Right lobe of liver (tissue), 6 donors: ENCODE measurements around the gene HIF1A. TPM values are rescaled to one million over a fixed set of nuclear protein-coding genes. Genes with fewer than 3 reads are reported as not detected.
A peak's percentile ranks its signal among the peaks of the same experiment; 100 is the strongest.

Source experiments
- ATAC-seq, 4 donors: fragments of 200-7000 bp; cut with Tn5 transposase; one replicate each; pipeline ENCODE4 v1.9.1; 2020; ENCODE audit warnings: mild to moderate bottlenecking in 4 of 4, moderate library complexity in 4 of 4
- DNase-seq, 3 donors: peaks; one replicate each; pipeline ENCODE4 v3.0.0-alpha.2; 2020
- H3K27ac ChIP-seq, 3 donors: fragments of 200-600 bp; one replicate each; pipeline ENCODE4 v1.8.0; 2022
- H3K27me3 ChIP-seq, 2 donors: fragments of 200-600 bp; one replicate each; pipeline ENCODE4 v1.8.0; 2022
- H3K36me3 ChIP-seq, 4 donors: fragments of 200-600 bp; sonication (generic) in 1 of 4; one replicate each; pipeline versions ENCODE4 v1.5.1 to v1.8.0; 2017 to 2022; ENCODE audit warnings: control low read depth in 1 of 4
- H3K4me1 ChIP-seq, 4 donors: fragments of 200-600 bp; sonication (generic) in 1 of 4; one replicate each; pipeline versions ENCODE4 v1.5.1 to v1.8.0; 2017 to 2022; ENCODE audit warnings: control low read depth in 1 of 4
- H3K4me3 ChIP-seq, 3 donors: fragments of 200-600 bp; one replicate each; pipeline ENCODE4 v1.8.0; 2022
- H3K9me3 ChIP-seq, 4 donors: fragments of 200-600 bp; sonication (generic) in 1 of 4; one replicate each; pipeline versions ENCODE4 v1.5.1 to v1.8.0; 2017 to 2022; ENCODE audit warnings: control low read depth in 1 of 4
- POLR2A ChIP-seq: fragments of 450-650 bp; IDR thresholded peaks from one replicate; pipeline ENCODE4 v1.6.1; 2017; ENCODE audit warnings: antibody characterized with exemption, mild to moderate bottlenecking
- WGBS: methylation state at CpG from one replicate; pipeline ENCODE4 v1.1.6; 2018; ENCODE audit warnings: low coverage, low lambda C conversion rate; ENCODE audit not compliant: insufficient coverage; ENCODE audit errors: missing lambda C conversion rate; 5-methylcytosine and 5-hydroxymethylcytosine counted together
- intact Hi-C, 2 donors: fragments of 100-400 bp; cut with DNase I; formaldehyde crosslinking; loops; one replicate each; pipeline versions ENCODE4 v1.11.2 to v1.14.1; 2022
- total RNA-seq, 6 experiments: library from RNA; depleted of rRNA in 2 of 6; stranded (reverse); fragments of >200 nt in 2 of 6; fragmentation: NEBNext Ultra II Directional in 3 of 6; extraction: Animal tissue kit (Norgen Biotek cat#: 25700) in 3 of 6; gene quantifications; one replicate each; pipeline versions ENCODE4 v1.1.0 to v1.2.4, GENCODE V29; 2016 to 2023
- TF ChIP-seq, protein P1 (sequence below), 4 donors: fragments of 200-600 bp in 3 of 4; fragments of 450-650 bp in 1 of 4; IDR thresholded peaks; one replicate each; pipeline versions ENCODE4 v1.5.1 to v1.8.0; 2016 to 2022; ENCODE audit warnings: antibody characterized with exemption in 4 of 4, mild to moderate bottlenecking in 2 of 4
- donor health status: DM: no; HTN: yes; CAD: no.
- donor health status: DM: no; HTN: no; CAD: no.
- donor health status: DM: no; HTN: no; CAD: no.
- donor health status: DM: no; HTN: yes; CAD: no.
- donor health status: DM: no; HTN: yes; CAD: no.

HIF1A gene
- total RNA-seq, 6 experiments from 2014 or later: 15.9 to 117 (median 31.9) TPM

DNA sequence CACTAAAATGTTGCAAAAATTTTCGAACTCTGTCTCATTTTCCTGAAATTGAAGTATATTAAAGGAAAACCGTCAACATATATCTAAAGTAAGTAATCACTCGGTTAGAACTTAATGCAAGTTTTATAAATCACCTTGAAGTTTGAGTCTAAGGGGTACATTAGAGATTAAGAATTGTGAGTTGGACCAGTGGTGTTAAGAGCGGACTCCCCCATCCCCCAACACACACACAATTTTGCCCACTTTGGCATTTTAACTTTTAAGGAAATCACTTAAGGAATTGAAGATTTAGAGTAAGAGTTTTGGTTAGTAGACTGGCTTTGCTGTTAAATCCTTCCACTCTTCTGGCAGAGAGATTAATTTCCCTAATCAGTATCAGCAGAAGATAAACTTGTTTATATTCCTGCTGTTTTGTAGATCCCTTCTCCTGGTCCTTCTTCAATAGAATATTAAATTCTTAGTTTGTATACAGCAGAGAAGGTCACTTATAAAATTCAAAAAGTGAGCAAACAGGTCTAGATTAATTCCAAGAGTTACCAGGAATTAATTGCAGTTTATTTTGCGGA, 1.5 kb downstream of the HIF1A start:
- peaks cover 0 to 44% (median 2%) of the 10 kb centered on the region in 4 donors for H3K4me1 ChIP-seq
- ATAC-seq (no peak), DNase-seq (no peak)
- H3K27ac ChIP-seq: peak overlapping the region; percentile 96 to 100 (median 97)
- peak overlapping the region; percentile 87 to 90 (median 90) for H3K4me3 ChIP-seq
- intact Hi-C loops: no loop called here
- H3K27me3 ChIP-seq: no peaks in the 10 kb centered on the region
- H3K9me3 ChIP-seq: peaks cover 0 to 5% (median 0%) of the 10 kb centered on the region in 4 donors
- no peak for TF ChIP-seq POLR2A
- TF ChIP-seq, protein P1, sequence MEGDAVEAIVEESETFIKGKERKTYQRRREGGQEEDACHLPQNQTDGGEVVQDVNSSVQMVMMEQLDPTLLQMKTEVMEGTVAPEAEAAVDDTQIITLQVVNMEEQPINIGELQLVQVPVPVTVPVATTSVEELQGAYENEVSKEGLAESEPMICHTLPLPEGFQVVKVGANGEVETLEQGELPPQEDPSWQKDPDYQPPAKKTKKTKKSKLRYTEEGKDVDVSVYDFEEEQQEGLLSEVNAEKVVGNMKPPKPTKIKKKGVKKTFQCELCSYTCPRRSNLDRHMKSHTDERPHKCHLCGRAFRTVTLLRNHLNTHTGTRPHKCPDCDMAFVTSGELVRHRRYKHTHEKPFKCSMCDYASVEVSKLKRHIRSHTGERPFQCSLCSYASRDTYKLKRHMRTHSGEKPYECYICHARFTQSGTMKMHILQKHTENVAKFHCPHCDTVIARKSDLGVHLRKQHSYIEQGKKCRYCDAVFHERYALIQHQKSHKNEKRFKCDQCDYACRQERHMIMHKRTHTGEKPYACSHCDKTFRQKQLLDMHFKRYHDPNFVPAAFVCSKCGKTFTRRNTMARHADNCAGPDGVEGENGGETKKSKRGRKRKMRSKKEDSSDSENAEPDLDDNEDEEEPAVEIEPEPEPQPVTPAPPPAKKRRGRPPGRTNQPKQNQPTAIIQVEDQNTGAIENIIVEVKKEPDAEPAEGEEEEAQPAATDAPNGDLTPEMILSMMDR (IDR thresholded peaks at IDR 0.05): no peak
- WGBS: 17% methylated on average over 5 of the region's 5 CpGs
- H3K36me3 ChIP-seq: no peaks in the 10 kb centered on the region

DNA sequence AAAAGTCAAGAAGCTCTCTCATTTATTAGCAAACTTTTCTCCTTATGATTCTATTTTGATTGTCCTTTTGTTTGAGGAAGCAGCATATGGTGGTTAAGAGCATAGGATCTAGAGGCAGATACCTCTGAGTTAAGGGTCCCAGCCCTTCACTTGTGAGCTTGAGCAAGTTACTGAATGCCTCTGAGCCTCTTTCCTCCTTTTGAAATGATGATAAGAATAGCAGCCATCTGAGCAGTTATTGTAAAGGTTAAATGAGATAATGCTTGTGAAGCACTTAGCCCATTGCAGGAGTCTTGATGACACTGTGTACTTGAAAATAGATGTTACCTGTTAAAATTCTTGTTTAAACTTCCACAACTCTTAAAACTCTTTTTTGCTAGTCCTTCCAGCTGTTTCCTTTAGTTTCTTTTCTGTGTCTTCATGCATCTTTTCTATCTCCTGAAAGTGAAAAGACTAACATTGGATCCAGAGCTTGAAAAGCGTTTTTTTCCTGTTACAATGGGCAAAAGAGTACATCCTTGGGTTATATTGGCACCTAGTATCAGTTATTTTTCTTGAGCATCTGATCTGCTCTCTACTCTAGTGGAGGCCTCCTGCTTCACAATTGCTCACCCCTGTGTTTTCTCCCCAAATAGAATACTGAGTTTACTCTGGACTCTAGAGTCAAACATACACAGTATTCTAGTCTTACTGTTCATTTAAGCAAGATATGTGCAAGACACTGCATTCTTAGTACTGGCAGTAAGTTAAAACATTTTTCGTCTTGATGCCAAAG, 3.1 kb downstream of the HIF1A start:
- H3K27ac ChIP-seq: peak overlapping the region in 1 of 3 donors; percentile 100
- TF ChIP-seq, protein P1 (IDR thresholded peaks at IDR 0.05): no peak
- TF ChIP-seq POLR2A: no peak
- H3K9me3 ChIP-seq: peaks cover 0 to 5% (median 0%) of the 10 kb centered on the region in 4 donors
- peaks cover 0 to 44% (median 2%) of the 10 kb centered on the region in 4 donors for H3K4me1 ChIP-seq
- ATAC-seq (no peak), DNase-seq (no peak)
- 43% methylated on average over 2 of the region's 2 CpGs for WGBS
- H3K27me3 ChIP-seq: no peaks in the 10 kb centered on the region
- intact Hi-C loops: no loop called here
- H3K4me3 ChIP-seq: peak overlapping the region in 2 of 3 donors; percentile 22 to 90
- H3K36me3 ChIP-seq: no peaks in the 10 kb centered on the region

DNA sequence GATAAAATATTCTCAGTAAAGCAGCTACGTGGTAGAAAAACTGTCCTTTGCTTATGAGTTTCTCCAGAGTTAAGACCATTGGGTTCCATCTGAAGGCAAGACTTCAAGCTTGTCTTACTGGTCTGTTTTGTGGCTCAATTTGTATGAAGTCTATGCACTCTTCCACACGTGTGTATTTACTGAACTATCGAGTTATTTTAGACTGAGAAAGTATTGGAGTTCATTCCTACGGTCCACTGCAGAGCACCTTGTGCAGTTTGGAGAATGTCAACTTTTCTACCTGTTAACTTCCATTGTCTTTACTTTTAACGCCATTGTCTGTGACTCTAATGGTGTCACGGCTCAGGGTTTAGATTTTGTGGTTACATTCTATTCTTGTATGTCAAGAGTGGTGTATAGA, 3.7 kb downstream of the HIF1A start:
- Histone ChIP-seq H3K4me3 (peak overlapping the region in 1 of 3 donors; percentile 90), H3K4me1 (peaks cover 0 to 44% (median 2%) of the 10 kb centered on the region in 4 donors), H3K36me3 (no peaks in the 10 kb centered on the region), H3K27ac (peak overlapping the region in 1 of 3 donors; percentile 100), H3K9me3 (peaks cover 0 to 5% (median 0%) of the 10 kb centered on the region in 4 donors), H3K27me3 (no peaks in the 10 kb centered on the region)
- no peak for DNase-seq
- intact Hi-C loops: no loop called here
- no peak for ATAC-seq
- TF ChIP-seq, protein P1 (IDR thresholded peaks at IDR 0.05): no peak
- TF ChIP-seq POLR2A: no peak
- WGBS: 38% methylated on average over 5 of the region's 6 CpGs

DNA sequence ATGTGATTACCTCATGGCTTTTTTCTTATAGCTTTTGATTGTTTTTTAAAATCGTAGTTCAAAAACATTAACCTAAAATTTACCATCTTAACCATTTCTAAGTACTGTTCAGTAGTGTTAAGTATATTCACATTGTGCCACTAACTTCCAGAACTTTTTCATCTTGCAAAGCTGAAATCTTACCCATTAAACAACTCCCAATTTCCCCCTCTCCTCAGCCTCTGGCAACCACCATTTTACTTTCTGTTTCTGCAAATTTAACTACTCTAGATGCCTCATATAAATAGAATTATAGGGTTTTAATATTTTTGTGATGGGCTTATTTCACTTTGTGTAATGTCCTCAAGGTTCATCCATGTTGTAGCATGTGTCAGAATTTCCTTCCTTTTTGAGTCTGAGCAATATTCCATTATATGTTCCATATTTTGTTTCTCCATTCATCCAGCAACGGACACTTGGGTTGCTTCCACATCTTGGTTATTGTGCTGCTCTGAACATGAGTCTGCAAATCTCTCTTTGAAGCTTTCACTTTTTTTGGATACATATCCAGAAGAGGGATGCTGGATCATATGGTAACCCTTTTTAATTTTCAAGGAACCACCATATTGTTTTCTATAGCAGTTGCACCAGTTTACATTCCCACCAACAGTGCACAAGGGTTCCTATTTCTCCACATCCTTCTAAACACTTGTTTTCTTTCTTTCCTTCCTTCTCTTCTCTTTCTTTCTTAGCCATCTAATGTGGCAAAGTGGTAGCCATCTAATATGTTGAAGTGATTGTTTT, 5.0 kb downstream of the HIF1A start:
- Histone ChIP-seq H3K27ac (no peak overlapping the region), H3K27me3 (no peaks in the 10 kb centered on the region), H3K9me3 (no peaks in the 10 kb centered on the region), H3K36me3 (no peaks in the 10 kb centered on the region), H3K4me3 (no peak overlapping the region), H3K4me1 (peaks cover 0 to 40% (median 2%) of the 10 kb centered on the region in 4 donors)
- intact Hi-C loops: no loop called here
- 67% methylated on average over 2 of the region's 2 CpGs for WGBS
- ATAC-seq: no peak
- DNase-seq: no peak
- no peak for TF ChIP-seq POLR2A
- TF ChIP-seq, protein P1 (IDR thresholded peaks at IDR 0.05): no peak
